Smooth muscle cell of the coronary artery (primary cell): ENCODE results near the gene PICALM. TPM values are rescaled to one million over a fixed set of nuclear protein-coding genes. Genes with fewer than 3 reads are reported as not detected.

Source experiments
- total RNA-seq: library from RNA; depleted of rRNA; stranded (reverse); fragments of >200 nt; gene quantifications from 2 replicates; pipeline ENCODE4 v1.2.3, GENCODE V29; 2014; ENCODE audit warnings: low replicate concordance

Gene PICALM
- total RNA-seq: 150 and 278 TPM in 2 replicates

GRCh38 chr11:86068951-86069407 is at the start of gene PICALM:
Gene PICALM (minus strand): TSS chr11:86069084. CDS start chr11:86068780, 304 bp downstream.

Other genes with a start within 250 kb of the PICALM start
- gene CCDC83, start 213.7 kb downstream of the PICALM start, total RNA-seq: not detected in 2 replicates
- 12.9 and 31.6 TPM in 2 replicates for gene EED, start 175.7 kb upstream of the PICALM start, total RNA-seq
- 30.2 and 57.5 TPM in 2 replicates for gene HIKESHI, start 233.2 kb upstream of the PICALM start, total RNA-seq